GM12878 (cell line): Measurements from ENCODE around the gene ELOA. TPM values are rescaled to one million over a fixed set of nuclear protein-coding genes. Genes with fewer than 3 reads are reported as not detected.
A peak's percentile ranks its signal among the peaks of the same experiment; 100 is the strongest.

Experiments used
- ATAC-seq: fragments of 200-7000 bp; cut with Tn5 transposase; 3 replicates; pipeline ENCODE4 v1.9.1; 2020; ENCODE audit warnings: mild to moderate bottlenecking, moderate library complexity
- BruUV-seq: library from RNA; stranded (reverse); fragments of 400-500 nt; replicated peaks from 2 replicates; lab custom pipeline; 2021; lab: Mats Ljungman, UMichigan
- CTCF ChIA-PET: fragments of 300-600 bp; sonication (Branson Sonifier 250); formaldehyde crosslinking; extraction: SDS; loops from one replicate; lab custom pipeline; 2021; ENCODE audit warnings: inconsistent platforms; lab: Yijun Ruan, JAX
- POLR2A ChIA-PET: fragments of 350-600 bp; formaldehyde crosslinking; extraction: SDS; loops from one replicate; lab custom pipeline; 2021; ENCODE audit warnings: inconsistent platforms; lab: Charles Lee
- RAD21 ChIA-PET: fragments of 300-600 bp; sonication (Branson Sonifier 250); formaldehyde crosslinking; loops from one replicate; lab custom pipeline; 2023; ENCODE audit warnings: antibody characterized with exemption; ENCODE audit not compliant: unreplicated experiment; lab: Charles Lee
- SMC1A ChIA-PET: fragments of 300-600 bp; sonication (Branson Sonifier 250); formaldehyde crosslinking; loops from one replicate; lab custom pipeline; 2023; ENCODE audit not compliant: unreplicated experiment, uncharacterized antibody; lab: Charles Lee
- DNase-seq: peaks from one replicate; pipeline ENCODE4 v3.0.0-alpha.2; 2011; ENCODE audit warnings: low read depth, low spot score
- FAIRE-seq: peaks from 3 replicates; lab custom pipeline; 2011; peaks lifted over from hg19 to GRCh38; lab: Jason Lieb, UNC
- H2AFZ ChIP-seq: 2 replicates; pipeline ENCODE4 v1.6.0; 2011; ENCODE audit warnings: low read depth, low read length, control low read depth; ENCODE audit not compliant: control insufficient read depth
- H3K27ac ChIP-seq: 2 replicates; pipeline ENCODE4 v1.5.1; 2011; ENCODE audit warnings: control low read depth; ENCODE audit not compliant: control insufficient read depth, insufficient read depth
- H3K27me3 ChIP-seq, 2 experiments: replicated peaks in 1 of 2; 2 replicates each; pipeline versions ENCODE4 v1.6.0 to v1.6.1; 2011; ENCODE audit warnings: low read length in 1 of 2; ENCODE audit not compliant: control insufficient read depth in 2 of 2, insufficient read depth in 2 of 2
- H3K36me3 ChIP-seq, 2 experiments: 2 replicates each; pipeline ENCODE4 v1.5.1; 2011; ENCODE audit warnings: low read length in 1 of 2; ENCODE audit not compliant: control insufficient read depth in 2 of 2, insufficient read depth in 2 of 2
- H3K4me1 ChIP-seq: 2 replicates; pipeline ENCODE4 v1.6.1; 2011; ENCODE audit warnings: mild to moderate bottlenecking, low read length, moderate library complexity, mixed read lengths; ENCODE audit not compliant: control insufficient read depth, insufficient read depth
- H3K4me2 ChIP-seq: 2 replicates; pipeline ENCODE4 v1.6.0; 2011; ENCODE audit warnings: control low read depth; ENCODE audit not compliant: control insufficient read depth, insufficient read depth
- H3K4me3 ChIP-seq: fragments of 200-600 bp; sonication (generic); 2 replicates; pipeline ENCODE4 v1.5.1; 2016
- H3K79me2 ChIP-seq: 2 replicates; pipeline ENCODE4 v1.6.0; 2011; ENCODE audit warnings: low read length; ENCODE audit not compliant: control insufficient read depth, insufficient read depth
- H3K9ac ChIP-seq: 2 replicates; pipeline ENCODE4 v1.8.0; 2011; ENCODE audit warnings: low read length, control low read depth, mixed read lengths; ENCODE audit not compliant: control insufficient read depth, insufficient read depth
- H3K9me3 ChIP-seq: replicated peaks from 3 replicates; pipeline ENCODE4 v1.5.1; 2011; ENCODE audit warnings: mild to moderate bottlenecking, low read length; ENCODE audit not compliant: control insufficient read depth, insufficient read depth
- H4K20me1 ChIP-seq: 2 replicates; pipeline ENCODE4 v1.6.0; 2011; ENCODE audit not compliant: control insufficient read depth, insufficient read depth
- CBX5 ChIP-seq: sonication (generic); IDR thresholded peaks from 2 replicates; pipeline ENCODE4 v1.6.1; 2016; ENCODE audit warnings: low read depth, moderate library complexity, mild to moderate bottlenecking, inconsistent platforms
- FOXK2 ChIP-seq: fragments of 450-650 bp; IDR thresholded peaks from 2 replicates; pipeline ENCODE4 v1.6.1; 2017; ENCODE audit warnings: mild to moderate bottlenecking, moderate library complexity
- IRF4 ChIP-seq: IDR thresholded peaks from 2 replicates; pipeline ENCODE4 v1.6.1; 2011; ENCODE audit warnings: low read depth, low read length
- POLR2A ChIP-seq: IDR thresholded peaks from 2 replicates; pipeline ENCODE4 v1.6.1; 2011; ENCODE audit warnings: low read depth, mild to moderate bottlenecking, low read length
- RAD21 ChIP-seq: IDR thresholded peaks from 2 replicates; pipeline ENCODE4 v1.6.1; 2011; ENCODE audit warnings: mild to moderate bottlenecking, low read depth, low read length, moderate library complexity; ENCODE audit not compliant: insufficient read depth
- SMARCA5 ChIP-seq: fragments of 450-650 bp; IDR thresholded peaks from 2 replicates; pipeline ENCODE4 v1.6.1; 2017; ENCODE audit warnings: mild to moderate bottlenecking
- SMC3 ChIP-seq: IDR thresholded peaks from 2 replicates; pipeline ENCODE4 v1.6.1; 2011; ENCODE audit warnings: low read length, improper control_type of control experiment, borderline replicate concordance
- YY1 ChIP-seq: IDR thresholded peaks from 2 replicates; pipeline ENCODE4 v1.6.1; 2011; ENCODE audit warnings: low read depth, mild to moderate bottlenecking, low read length
- ZNF24 ChIP-seq: fragments of 450-650 bp; IDR thresholded peaks from 2 replicates; pipeline ENCODE4 v1.6.1; 2017; ENCODE audit warnings: antibody characterized with exemption, mild to moderate bottlenecking
- WGBS: methylation state at CpG from one replicate; pipeline ENCODE4 v1.1.6; 2016; ENCODE audit warnings: low lambda C conversion rate; ENCODE audit not compliant: insufficient replicate concordance, insufficient coverage; ENCODE audit errors: missing lambda C conversion rate; 5-methylcytosine and 5-hydroxymethylcytosine counted together
- in situ Hi-C: fragments of 300-500 bp; cut with MboI; formaldehyde crosslinking; loops from 9 replicates; pipeline ENCODE4 v1.14.3; 2018; ENCODE audit warnings: mixed read lengths
- intact Hi-C: fragments of 100-400 bp; cut with micrococcal nuclease; formaldehyde crosslinking; loops from one replicate; pipeline ENCODE4 v1.14.2; 2022; ENCODE audit not compliant: unreplicated experiment
- polyA plus RNA-seq, 11 experiments: library from polyadenylated mRNA; depleted of rRNA in 4 of 11; unstranded in 6 of 11; stranded (reverse) in 5 of 11; fragments of >200 nt; fragmentation: Nextera tagmentation in 4 of 11; fragmentation: Illumina TruSeq in 1 of 11; extraction: Ambion mirVana in 4 of 11; extraction: Trizol in 1 of 11; gene quantifications; 1 replicate in 1 of 11; 2 replicates in 10 of 11; pipeline versions ENCODE4 v1.2.1 to v1.2.3, GENCODE V29; 2011 to 2016; ENCODE audit warnings: inconsistent platforms in 2 of 11, missing spikeins in 2 of 11, low read depth in 1 of 11
- total RNA-seq, 4 experiments: library from RNA; depleted of rRNA in 3 of 4; stranded (reverse); fragments of >200 nt in 3 of 4; fragmentation: Illumina TruSeq in 1 of 4; extraction: Trizol in 1 of 4; gene quantifications; 2 replicates each; pipeline versions ENCODE4 v1.2.1 to v1.2.3, GENCODE V29; 2013 to 2021
- TF ChIP-seq, protein P1 (sequence below): fragments of 450-650 bp; IDR thresholded peaks from 2 replicates; pipeline ENCODE4 v1.6.1; 2017; ENCODE audit warnings: mild to moderate bottlenecking, moderate library complexity
- TF ChIP-seq, protein P2 (sequence below), 3 experiments: IDR thresholded peaks in 2 of 3; conservative IDR thresholded peaks in 1 of 3; 2 replicates each; pipeline ENCODE4 v1.5.1; 2011; ENCODE audit warnings: low read depth in 3 of 3, low read length in 3 of 3, mild to moderate bottlenecking in 3 of 3, control low read depth in 2 of 3, moderate library complexity in 2 of 3, inconsistent platforms in 1 of 3, mixed read lengths in 1 of 3; ENCODE audit not compliant: control insufficient read depth in 2 of 3, insufficient read depth in 1 of 3; ENCODE audit errors: extremely low read depth in 1 of 3
- TF ChIP-seq, protein P3 (sequence below): fragments of 450-650 bp; IDR thresholded peaks from 2 replicates; pipeline ENCODE4 v1.6.1; 2017; ENCODE audit warnings: antibody characterized with exemption, mild to moderate bottlenecking, moderate library complexity

ELOA gene
- total and polyA plus RNA-seq, 10 of the 15 experiments (the other 5 are each of a cell fraction or from before 2014, with no cell fraction given): 20.1 to 63.6 (median 39.8) TPM

DNA sequence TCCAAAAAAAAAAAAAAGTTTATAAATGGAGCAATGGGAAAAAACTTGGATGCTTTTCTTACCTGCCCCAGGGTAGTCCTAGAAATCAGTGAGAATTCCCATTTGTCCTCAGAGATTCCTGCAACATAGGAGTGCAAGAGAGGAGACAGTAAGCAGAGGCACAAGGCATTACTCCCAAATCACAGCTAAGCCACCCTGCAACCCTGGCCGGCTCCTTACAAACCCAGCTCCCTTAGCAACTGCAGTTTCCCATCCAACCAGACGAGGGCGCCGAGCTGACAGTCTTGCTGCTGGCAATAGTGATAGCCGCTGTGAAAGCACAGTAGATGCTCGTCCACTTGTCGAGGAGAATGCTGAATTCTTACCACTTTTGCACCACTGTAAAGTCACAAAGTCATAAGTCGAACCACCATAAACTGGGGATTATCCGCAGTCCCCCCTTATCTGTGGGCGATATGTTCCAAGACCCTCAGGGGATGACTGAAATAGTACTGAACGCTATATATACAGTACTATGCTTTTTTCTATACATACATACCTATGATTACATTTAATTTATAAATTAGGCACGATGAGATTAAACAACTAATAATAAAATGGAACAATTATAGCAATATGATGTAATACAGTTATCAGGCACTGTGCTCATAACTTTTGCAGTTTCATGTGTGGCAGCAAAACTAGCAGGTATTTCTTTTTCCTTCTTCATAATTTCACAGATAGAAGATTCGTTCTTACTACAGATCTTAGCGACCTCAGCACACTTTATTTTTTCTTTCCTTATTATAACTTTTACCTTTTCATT lies 29.0 kb downstream of the ELOA start:
- RAD21 ChIA-PET: interaction anchor here (0.6 to 2.7 kb wide), 25 partner anchors 8 to 339 kb away, joined by 3 to 80 read pairs (median 3); partner anchors contain the start of genes CNR2, HMGCL, LYPLA2 and MYOM3
- TF ChIP-seq ZNF24 (peak; percentile 96), SMC3 (peak; percentile 92), POLR2A (no peak), CBX5 (no peak), FOXK2 (no peak), YY1 (peak; percentile 73; the same call in 1 of the 2 replicates), IRF4 (0 out of 2 replicates have a peak, but pooled peaks have one; percentile 22), RAD21 (peak; percentile 91), SMARCA5 (peak; percentile 58; the same call in 1 of the 2 replicates)
- TF ChIP-seq, protein P1, sequence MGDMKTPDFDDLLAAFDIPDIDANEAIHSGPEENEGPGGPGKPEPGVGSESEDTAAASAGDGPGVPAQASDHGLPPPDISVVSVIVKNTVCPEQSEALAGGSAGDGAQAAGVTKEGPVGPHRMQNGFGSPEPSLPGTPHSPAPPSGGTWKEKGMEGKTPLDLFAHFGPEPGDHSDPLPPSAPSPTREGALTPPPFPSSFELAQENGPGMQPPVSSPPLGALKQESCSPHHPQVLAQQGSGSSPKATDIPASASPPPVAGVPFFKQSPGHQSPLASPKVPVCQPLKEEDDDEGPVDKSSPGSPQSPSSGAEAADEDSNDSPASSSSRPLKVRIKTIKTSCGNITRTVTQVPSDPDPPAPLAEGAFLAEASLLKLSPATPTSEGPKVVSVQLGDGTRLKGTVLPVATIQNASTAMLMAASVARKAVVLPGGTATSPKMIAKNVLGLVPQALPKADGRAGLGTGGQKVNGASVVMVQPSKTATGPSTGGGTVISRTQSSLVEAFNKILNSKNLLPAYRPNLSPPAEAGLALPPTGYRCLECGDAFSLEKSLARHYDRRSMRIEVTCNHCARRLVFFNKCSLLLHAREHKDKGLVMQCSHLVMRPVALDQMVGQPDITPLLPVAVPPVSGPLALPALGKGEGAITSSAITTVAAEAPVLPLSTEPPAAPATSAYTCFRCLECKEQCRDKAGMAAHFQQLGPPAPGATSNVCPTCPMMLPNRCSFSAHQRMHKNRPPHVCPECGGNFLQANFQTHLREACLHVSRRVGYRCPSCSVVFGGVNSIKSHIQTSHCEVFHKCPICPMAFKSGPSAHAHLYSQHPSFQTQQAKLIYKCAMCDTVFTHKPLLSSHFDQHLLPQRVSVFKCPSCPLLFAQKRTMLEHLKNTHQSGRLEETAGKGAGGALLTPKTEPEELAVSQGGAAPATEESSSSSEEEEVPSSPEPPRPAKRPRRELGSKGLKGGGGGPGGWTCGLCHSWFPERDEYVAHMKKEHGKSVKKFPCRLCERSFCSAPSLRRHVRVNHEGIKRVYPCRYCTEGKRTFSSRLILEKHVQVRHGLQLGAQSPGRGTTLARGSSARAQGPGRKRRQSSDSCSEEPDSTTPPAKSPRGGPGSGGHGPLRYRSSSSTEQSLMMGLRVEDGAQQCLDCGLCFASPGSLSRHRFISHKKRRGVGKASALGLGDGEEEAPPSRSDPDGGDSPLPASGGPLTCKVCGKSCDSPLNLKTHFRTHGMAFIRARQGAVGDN: no peak
- TF ChIP-seq, protein P2, sequence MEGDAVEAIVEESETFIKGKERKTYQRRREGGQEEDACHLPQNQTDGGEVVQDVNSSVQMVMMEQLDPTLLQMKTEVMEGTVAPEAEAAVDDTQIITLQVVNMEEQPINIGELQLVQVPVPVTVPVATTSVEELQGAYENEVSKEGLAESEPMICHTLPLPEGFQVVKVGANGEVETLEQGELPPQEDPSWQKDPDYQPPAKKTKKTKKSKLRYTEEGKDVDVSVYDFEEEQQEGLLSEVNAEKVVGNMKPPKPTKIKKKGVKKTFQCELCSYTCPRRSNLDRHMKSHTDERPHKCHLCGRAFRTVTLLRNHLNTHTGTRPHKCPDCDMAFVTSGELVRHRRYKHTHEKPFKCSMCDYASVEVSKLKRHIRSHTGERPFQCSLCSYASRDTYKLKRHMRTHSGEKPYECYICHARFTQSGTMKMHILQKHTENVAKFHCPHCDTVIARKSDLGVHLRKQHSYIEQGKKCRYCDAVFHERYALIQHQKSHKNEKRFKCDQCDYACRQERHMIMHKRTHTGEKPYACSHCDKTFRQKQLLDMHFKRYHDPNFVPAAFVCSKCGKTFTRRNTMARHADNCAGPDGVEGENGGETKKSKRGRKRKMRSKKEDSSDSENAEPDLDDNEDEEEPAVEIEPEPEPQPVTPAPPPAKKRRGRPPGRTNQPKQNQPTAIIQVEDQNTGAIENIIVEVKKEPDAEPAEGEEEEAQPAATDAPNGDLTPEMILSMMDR (IDR thresholded peaks at IDR 0.05 in 2 of 3, conservative IDR thresholded peaks at IDR 0.05 in 1 of 3; ENCODE audit: control insufficient read depth in 2 of 3, extremely low read depth in 1 of 3, insufficient read depth in 1 of 3, low read depth in 3 of 3, low read length in 3 of 3): peak; percentile 97 to 98 (median 98); a peak in 5 of 6 replicates
- TF ChIP-seq, protein P3, sequence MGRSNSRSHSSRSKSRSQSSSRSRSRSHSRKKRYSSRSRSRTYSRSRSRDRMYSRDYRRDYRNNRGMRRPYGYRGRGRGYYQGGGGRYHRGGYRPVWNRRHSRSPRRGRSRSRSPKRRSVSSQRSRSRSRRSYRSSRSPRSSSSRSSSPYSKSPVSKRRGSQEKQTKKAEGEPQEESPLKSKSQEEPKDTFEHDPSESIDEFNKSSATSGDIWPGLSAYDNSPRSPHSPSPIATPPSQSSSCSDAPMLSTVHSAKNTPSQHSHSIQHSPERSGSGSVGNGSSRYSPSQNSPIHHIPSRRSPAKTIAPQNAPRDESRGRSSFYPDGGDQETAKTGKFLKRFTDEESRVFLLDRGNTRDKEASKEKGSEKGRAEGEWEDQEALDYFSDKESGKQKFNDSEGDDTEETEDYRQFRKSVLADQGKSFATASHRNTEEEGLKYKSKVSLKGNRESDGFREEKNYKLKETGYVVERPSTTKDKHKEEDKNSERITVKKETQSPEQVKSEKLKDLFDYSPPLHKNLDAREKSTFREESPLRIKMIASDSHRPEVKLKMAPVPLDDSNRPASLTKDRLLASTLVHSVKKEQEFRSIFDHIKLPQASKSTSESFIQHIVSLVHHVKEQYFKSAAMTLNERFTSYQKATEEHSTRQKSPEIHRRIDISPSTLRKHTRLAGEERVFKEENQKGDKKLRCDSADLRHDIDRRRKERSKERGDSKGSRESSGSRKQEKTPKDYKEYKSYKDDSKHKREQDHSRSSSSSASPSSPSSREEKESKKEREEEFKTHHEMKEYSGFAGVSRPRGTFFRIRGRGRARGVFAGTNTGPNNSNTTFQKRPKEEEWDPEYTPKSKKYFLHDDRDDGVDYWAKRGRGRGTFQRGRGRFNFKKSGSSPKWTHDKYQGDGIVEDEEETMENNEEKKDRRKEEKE: no peak

More for the DNA sequence above, 29.0 kb downstream of the ELOA start:
- H3K9ac ChIP-seq: no peak overlapping the region
- peak; percentile 27 for DNase-seq
- peaks cover 12% of the 10 kb centered on the region for H3K4me1 ChIP-seq
- H3K9me3 ChIP-seq: no peaks in the 10 kb centered on the region
- WGBS: 11% methylated on average over 14 of the region's 14 CpGs
- peak; percentile 95 for FAIRE-seq
- BruUV-seq: no TSS peak
- 0 out of 2 replicates have a peak overlapping the region, but pooled peaks have one; percentile 11 for H2AFZ ChIP-seq
- no peaks in the 10 kb centered on the region for H3K27me3 ChIP-seq
- intact Hi-C loops (loop anchor here (1.0 to 10.0 kb wide), 2 partner anchors 144 to 253 kb away; no protein-coding TSS in a partner anchor), in situ Hi-C loops (loop anchor here (5.0 kb wide), 1 partner anchor 145 kb away; no protein-coding TSS in a partner anchor)
- no peak overlapping the region for H3K27ac ChIP-seq
- ChIA-PET CTCF (interaction anchor here (0.6 to 9.3 kb wide), 69 partner anchors 8 to 748 kb away, joined by 3 to 130 read pairs (median 4); partner anchors contain the start of genes CNR2, GALE and PITHD1), SMC1A (interaction anchor here (0.7 to 2.9 kb wide), 22 partner anchors 8 to 621 kb away, joined by 3 to 69 read pairs (median 5); partner anchors contain the start of genes CNR2, GALE and RPL11), POLR2A (interaction anchor here (0.5 to 1.2 kb wide), 6 partner anchors 9 to 508 kb away, joined by 3 to 5 read pairs (median 4); partner anchors contain the start of gene HMGCL)
- H3K36me3 ChIP-seq: peaks cover 0 to 3% of the 10 kb centered on the region in 2 experiments; a peak in 1 of 4 replicates
- H3K4me2 ChIP-seq: peak overlapping the region; percentile 21; the same call in 1 of the 2 replicates
- peak; percentile 99 for ATAC-seq
- no peak overlapping the region for H3K4me3 ChIP-seq
- peaks cover 6% of the 10 kb centered on the region for H3K79me2 ChIP-seq
- no peaks in the 10 kb centered on the region for H4K20me1 ChIP-seq
